HG03066 (cell line): ENCODE measurements around the gene ARPC1B.

Source experiments
- ATAC-seq: cut with Tn5 transposase; IDR thresholded peaks from one replicate; pipeline ENCODE4 v1.9.1; 2021; ENCODE audit warnings: low read depth; ENCODE audit not compliant: unreplicated experiment

ARPC1B gene

GRCh38 chr7:99440195-99440594 is 65.7 kb downstream of the ARPC1B start:
- ATAC-seq: no peak
